ENCODE results near the gene COPA. TPM values are rescaled to one million over a fixed set of nuclear protein-coding genes. Genes with fewer than 3 reads are reported as not detected.

Gene COPA

DNA sequence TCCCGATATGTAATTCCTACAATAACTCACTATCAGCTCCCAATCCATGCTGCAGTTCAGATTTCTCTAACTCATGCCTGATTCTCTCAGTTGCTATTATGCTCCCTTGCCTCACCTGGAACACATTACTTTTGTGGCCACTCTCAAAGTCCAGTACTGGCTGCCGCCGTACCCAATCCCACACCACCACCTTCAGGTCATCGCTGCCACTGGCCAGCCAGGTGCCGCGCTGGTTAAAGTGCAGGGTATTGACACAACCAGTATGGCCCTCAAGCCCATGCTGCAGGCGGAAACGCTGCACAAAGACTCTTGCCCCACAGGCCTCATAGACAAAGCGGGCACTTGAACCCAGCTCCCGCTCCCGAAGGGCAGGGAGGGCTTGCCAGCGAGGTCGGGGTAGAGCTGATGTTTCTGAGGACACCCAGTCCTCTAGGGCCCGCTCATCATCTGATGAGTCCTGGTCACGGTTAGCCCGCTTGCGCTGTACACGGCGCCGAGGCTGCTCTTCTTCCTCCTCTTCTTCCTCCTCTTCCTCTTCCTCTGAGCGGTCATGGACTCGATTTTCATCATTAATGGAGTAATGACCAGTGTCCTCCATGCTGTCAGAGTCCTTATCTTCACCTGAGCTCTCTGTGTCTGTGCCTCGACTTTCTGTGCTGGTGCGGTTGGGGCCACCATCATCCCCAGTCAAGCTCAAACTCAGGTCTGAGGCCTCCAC is 103.3 kb downstream of the COPA start:
- H2BK120ac ChIP-seq (ENCODE audit: low read depth, low read length): no peak overlapping the region
- peaks cover 21 to 92% of the 10 kb centered on the region in 2 donors for H3K36me3 ChIP-seq (replicated peaks in 1 of 2; ENCODE audit: control insufficient read depth in 2 of 2, insufficient read depth in 2 of 2, low read length in 2 of 2)
- H4K91ac ChIP-seq (ENCODE audit: low read depth, low read length, poor library complexity): no peak overlapping the region

More for the DNA sequence above, 103.3 kb downstream of the COPA start:
- no peak overlapping the region for H2AK5ac ChIP-seq (ENCODE audit: low read depth, low read length)
- WGBS, 2 donors (ENCODE audit: extremely low coverage in 2 of 2, insufficient read length in 2 of 2, insufficient replicate concordance in 1 of 2): no CpG with 5 or more reads among the region's 24 CpGs
- no peak for DNase-seq (ENCODE audit: low spot score)
- no peak overlapping the region for H2BK12ac ChIP-seq (ENCODE audit: low read length)
- H3K14ac ChIP-seq (ENCODE audit: low read length): no peak overlapping the region
- no peak overlapping the region for H3K23ac ChIP-seq (ENCODE audit: low read depth, low read length, poor library complexity)
- no peak overlapping the region for H2AFZ ChIP-seq (ENCODE audit: low read length)
- H2BK5ac ChIP-seq (ENCODE audit: low read length): no peak overlapping the region
- no peaks in the 10 kb centered on the region for H3K9me3 ChIP-seq (replicated peaks in 1 of 2; ENCODE audit: control insufficient read depth in 2 of 2, insufficient read depth in 1 of 2, low read depth in 1 of 2, low read length in 2 of 2)
- peaks cover 2% of the 10 kb centered on the region for H3K79me1 ChIP-seq (ENCODE audit: low read depth, low read length)
- no peak overlapping the region for H3K27ac ChIP-seq (replicated peaks; ENCODE audit: low read length)
- H3K4me3 ChIP-seq (ENCODE audit: low read length in 2 of 2): no peak overlapping the region
- no peak overlapping the region for H2BK15ac ChIP-seq (ENCODE audit: low read length)
- H3K9ac ChIP-seq (ENCODE audit: low read depth, low read length, poor library complexity): no peak overlapping the region
- no peaks in the 10 kb centered on the region for H3K27me3 ChIP-seq (ENCODE audit: control insufficient read depth in 3 of 3, insufficient read depth in 3 of 3, low read depth in 1 of 3, low read length in 3 of 3)
- H4K8ac ChIP-seq (ENCODE audit: low read depth, low read length): no peak overlapping the region
- H3K18ac ChIP-seq (ENCODE audit: low read length): no peak overlapping the region
- H3K4me2 ChIP-seq (ENCODE audit: insufficient read depth, low read length, poor library complexity, severe bottlenecking): no peak overlapping the region
- H3K4ac ChIP-seq (ENCODE audit: low read length): no peak overlapping the region
- no peaks in the 10 kb centered on the region for H3K4me1 ChIP-seq (ENCODE audit: control insufficient read depth in 2 of 2, insufficient read depth in 1 of 2, low read depth in 1 of 2, low read length in 2 of 2)

Small RNA genes within 50 kb of the gene (small RNA-seq; reads per million reads assigned to genes)
- gene RF00019 (ENCODE audit: insufficient read depth) (not detected), gene RNU4-42P (ENCODE audit: insufficient read depth) (not detected)

All from neuronal stem cell (in vitro differentiated cells).